HG03342 (cell line): Measurements from ENCODE around the gene TTC7B.

Experiments
- ATAC-seq: cut with Tn5 transposase; IDR thresholded peaks from one replicate; pipeline ENCODE4 v1.9.1; 2021; ENCODE audit warnings: mild to moderate bottlenecking, moderate library complexity; ENCODE audit not compliant: unreplicated experiment

Gene TTC7B

DNA sequence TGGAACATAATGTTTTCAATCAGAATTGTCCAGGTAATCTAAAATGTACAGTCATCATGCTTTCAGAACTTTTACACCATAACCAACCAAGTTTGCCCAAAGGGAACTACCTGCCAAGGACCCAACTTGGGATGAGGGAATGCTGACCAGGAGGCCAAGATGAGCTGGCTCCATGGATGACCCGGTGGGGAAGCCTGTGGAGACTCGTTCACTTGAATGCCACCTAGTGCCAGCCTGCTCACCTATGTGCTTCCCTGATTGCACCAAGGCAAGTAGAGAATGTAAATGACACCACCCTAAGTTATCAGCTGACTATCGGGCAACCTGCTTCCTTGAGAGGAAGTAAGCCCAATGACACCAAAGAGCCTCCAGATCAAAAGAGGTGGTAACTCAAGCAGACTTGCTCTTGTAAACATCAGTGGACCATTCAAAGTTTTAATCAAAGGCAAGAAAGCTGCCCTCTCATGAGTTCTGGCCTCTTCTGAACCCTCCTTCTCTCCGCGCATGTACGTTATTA lies 137.3 kb downstream of the TTC7B start:
- no peak for ATAC-seq

DNA sequence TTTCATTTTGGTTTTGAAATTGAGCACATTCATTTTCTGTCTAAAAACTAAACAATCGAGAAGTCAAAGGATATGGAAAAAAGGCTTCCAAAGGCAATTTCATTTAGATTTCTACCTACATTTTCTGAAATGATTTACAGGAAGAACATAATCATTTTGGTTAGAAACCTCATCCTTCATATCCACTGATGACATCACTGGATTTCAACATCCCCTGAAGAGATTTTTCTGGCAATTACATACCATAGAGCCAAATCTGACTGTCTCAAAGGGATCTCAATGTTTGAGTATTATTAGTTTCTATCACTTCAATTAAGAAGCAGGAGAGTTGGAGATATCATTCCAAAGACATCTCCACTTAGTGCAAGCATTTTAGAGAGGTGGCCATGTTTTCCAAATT lies 137.8 kb downstream of the TTC7B start:
- ATAC-seq = no peak

DNA sequence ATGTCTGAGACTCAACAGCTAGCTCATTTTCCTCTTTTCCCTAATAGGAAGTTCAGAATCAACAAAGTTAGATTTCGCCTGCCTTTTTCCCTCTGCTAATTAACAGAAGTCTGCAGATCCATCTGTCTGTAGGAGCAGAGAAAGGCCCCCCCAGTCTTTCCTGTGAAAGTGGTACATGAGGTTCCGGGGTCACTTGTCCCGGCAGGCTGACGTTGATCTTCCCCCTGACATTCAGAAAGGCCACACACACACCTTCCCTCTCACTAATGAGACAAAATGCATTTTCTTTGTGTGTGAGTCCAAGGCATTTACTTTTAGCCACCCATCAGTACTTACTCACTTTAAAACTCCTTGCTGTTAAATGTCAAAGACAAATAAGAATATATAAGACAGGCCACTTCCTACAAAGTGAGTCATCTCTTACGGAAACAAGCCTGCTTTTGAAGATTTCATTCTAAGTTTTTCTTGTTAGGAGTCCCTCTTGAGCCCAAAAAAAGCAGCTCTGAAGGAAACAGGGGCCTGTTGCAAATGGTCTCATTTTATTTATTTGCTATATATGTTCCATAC lies 138.7 kb downstream of the TTC7B start:
- no peak for ATAC-seq

GRCh38 chr14:90676912-90677311 lies 139.3 kb downstream of the TTC7B start:
- ATAC-seq = no peak

- ATAC-seq = no peak
Observed at GRCh38 chr14:90676356-90676755, 139.9 kb downstream of the TTC7B start.

DNA sequence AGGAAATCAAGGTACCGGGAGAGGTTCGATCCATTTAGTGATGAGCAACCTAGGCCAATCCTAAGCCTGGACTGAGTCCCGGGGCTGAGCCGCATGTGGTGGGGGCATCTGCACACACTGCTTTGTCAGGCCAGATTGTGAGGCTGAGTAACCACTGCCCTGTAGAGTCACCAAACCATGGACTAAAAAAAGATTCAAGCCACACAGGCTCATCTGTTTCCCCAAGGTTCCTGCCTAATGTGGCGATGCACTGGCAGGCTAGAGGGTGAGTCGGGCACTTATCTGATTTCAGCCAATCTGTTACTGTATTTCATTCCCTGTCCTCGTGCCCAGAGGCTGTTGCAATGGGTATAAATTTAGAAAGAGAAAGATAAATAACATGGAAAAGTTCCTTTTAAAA lies 140.8 kb downstream of the TTC7B start:
- no peak for ATAC-seq

DNA sequence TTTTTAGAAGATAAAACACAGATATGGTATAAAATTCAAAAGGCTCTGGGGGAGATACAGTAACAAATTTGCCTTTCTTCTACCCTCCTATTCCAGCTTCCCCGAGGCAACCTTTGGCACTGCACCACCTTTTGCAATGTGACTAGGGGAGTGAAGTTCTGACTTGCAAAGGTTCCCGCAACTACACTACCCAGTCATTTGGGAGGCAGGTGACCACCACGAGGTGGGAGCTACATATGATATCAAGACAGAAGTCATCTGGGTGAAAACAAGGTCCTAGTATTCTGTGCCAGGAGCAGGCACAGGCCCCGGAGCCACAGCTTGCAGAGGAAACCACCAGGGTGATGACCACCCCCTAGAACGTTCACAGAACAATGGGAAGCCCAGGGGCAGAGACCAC lies 141.5 kb downstream of the TTC7B start:
- ATAC-seq = no peak

DNA sequence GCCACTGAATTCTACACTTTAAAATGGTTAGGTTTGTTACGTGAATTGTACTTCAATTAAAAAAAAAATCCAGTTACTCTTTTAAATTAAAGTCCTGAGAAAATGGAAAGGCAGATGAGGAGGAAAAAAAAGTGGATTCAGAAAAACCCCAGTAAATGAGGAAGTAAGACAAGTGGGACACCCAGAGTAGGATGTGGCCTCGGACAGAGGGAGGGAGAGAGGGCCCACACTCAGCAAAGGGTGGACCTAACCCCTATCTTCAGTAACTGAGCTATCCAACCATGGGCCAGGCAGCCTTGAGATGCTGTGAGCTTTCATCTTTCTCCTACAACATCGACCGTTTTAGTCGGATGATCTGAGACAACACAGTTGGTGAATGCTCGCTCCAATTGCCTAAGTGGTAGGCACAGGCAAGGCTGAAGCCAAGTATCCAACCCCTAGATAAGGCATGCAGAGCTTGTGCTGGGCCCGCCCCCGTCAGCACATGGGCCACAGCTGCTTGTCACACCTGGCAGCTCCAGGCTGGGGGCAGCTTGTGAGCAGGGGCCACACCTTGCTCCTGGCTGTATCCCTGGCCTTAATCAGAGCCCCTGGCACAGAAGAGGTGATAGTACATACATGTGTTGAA lies 142.1 kb downstream of the TTC7B start:
- ATAC-seq = no peak

DNA sequence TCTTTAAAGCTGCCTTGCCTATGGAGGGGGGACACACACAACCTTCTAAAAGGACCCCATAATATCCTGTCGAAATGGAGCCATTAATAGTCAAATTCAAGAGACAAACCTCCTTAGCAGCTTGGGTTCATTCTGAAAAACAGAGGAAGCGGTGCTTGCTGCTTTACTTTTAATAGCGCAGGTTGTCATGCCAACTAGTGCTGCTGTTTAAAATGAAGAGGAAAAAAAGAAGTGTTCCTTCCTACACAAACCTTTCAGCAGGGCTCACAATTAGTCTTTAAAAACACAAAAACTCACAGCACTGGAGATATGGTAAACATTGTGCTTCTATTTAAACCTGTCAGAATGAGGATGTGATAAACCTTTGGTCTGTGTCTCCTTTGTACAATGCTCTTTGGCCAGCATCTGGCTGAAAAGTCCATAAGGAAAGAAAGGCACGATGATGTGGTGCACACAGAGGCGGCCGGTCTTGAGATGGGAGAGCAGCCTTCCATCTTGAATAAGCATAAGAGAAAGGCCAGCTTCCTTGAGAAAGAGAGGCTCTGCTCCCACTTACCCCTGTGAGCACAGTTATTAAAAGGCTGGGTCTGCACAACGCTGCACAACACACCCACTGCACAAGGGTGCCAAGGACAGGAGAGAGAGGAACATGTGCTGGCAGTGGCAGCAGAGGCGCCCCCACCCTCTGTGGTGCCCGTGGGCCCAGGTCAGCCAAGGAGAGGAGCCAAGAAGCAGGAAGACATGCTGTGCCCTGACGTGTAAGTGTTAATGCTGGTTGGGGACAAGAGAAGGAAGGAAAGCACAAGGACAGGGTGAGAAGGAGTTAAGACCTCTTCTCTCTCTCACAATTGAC lies 144.6 kb downstream of the TTC7B start:
- ATAC-seq = no peak

- no peak for ATAC-seq
Observed at GRCh38 chr14:90669731-90670130, 146.5 kb downstream of the TTC7B start.

DNA sequence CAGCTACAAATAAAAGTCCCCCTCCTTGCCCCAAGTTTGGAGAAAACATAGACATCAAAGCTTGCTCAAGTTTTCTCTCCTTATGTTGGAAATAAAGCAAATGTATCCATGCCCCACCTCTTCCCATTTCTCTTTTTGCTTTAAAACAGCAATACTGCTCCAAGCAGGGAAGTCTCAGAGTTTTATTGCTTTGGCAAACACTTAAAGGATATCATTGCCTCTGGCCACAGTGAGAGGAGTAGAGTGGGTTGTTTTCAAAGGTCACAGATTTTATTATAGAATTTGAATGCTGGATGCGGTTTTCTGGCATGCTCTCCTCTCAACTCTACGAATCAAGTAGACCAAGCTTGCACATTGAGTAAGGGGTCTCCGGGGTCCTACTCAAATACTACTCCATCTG lies 149.7 kb downstream of the TTC7B start:
- ATAC-seq = no peak

- no peak for ATAC-seq
Observed at GRCh38 chr14:90665321-90666000, 150.8 kb downstream of the TTC7B start.

DNA sequence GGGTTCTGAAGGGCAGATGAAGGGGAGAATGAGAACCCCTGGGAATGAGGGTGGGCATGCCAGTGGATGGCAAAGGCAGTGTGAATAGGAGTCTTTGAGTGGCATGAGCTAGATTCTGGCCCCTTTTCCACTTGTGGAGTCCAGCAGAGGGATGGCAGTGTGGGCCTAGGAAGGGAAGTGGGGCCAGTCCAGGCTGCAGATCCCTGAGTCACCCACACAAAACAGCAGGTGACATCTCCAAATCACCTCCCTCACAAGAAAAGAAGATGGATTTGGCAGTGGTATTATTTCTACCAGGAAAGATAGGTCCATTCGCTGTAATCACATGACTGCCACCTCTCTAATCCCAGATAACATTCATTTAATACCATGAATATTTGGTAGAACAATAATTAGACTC lies 151.3 kb downstream of the TTC7B start:
- ATAC-seq = no peak

GRCh38 chr14:90663680-90664079 lies 152.6 kb downstream of the TTC7B start:
- ATAC-seq = no peak

GRCh38 chr14:90663140-90663539 lies 153.1 kb downstream of the TTC7B start:
- ATAC-seq = no peak

- ATAC-seq = no peak
Observed at GRCh38 chr14:90661866-90662265, 154.4 kb downstream of the TTC7B start.

- no peak for ATAC-seq
Observed at GRCh38 chr14:90660865-90661570, 155.2 kb downstream of the TTC7B start.

- ATAC-seq = no peak
Observed at GRCh38 chr14:90659156-90659555, 157.1 kb downstream of the TTC7B start.

GRCh38 chr14:90658541-90658967 lies 157.7 kb downstream of the TTC7B start:
- no peak for ATAC-seq

DNA sequence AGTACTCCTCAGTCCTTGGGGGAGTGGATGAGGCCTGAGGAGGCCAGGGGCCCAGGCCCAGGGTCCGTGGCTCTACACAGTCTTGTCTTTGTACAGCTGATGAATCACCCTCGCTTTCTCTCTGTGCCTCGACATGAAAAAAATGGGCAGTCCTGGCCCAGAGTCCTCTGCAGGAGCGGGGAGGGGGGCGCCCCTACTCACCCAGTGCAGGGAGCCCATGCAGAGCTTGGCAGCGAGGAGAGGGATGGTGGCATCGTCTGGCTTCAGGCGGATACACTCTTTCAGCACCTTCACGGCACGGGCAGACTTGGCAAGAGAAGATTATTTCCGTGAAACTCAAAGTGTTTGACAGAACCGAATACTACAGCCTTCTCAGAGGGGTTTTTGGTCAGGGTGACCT lies 159.3 kb downstream of the TTC7B start:
- no peak for ATAC-seq

- ATAC-seq = no peak
Observed at GRCh38 chr14:90655829-90656228, 160.4 kb downstream of the TTC7B start.
